GM18519 (cell line): ENCODE results near the gene KCTD21.

Source experiments
- ATAC-seq: cut with Tn5 transposase; IDR thresholded peaks from one replicate; pipeline ENCODE4 v1.9.1; 2021; ENCODE audit warnings: mild to moderate bottlenecking, moderate library complexity; ENCODE audit not compliant: unreplicated experiment, low FRiP score

Gene KCTD21

GRCh38 chr11:78147807-78148206 lies 40.6 kb downstream of the KCTD21 start:
- ATAC-seq = no peak

- ATAC-seq = no peak
Measured at GRCh38 chr11:78145511-78146025, 42.9 kb downstream of the KCTD21 start.

- ATAC-seq = no peak
Measured at GRCh38 chr11:78140392-78141077, 47.9 kb downstream of the KCTD21 start.

- ATAC-seq = peak; percentile 92
Measured at GRCh38 chr11:78139422-78140391, 48.7 kb downstream of the KCTD21 start, which contains the start of gene ALG8. TSS of gene ALG8 (minus strand) at chr11:78139626. CDS start at chr11:78139588, 38 bp downstream.

GRCh38 chr11:78138694-78139421 lies 49.6 kb downstream of the KCTD21 start:
- ATAC-seq = peak; percentile 19

GRCh38 chr11:78138291-78138690 lies 50.1 kb downstream of the KCTD21 start:
- ATAC-seq = no peak

GRCh38 chr11:78132475-78132874 lies 56.0 kb downstream of the KCTD21 start:
- no peak for ATAC-seq

GRCh38 chr11:78131956-78132355 lies 56.5 kb downstream of the KCTD21 start:
- ATAC-seq = no peak

- no peak for ATAC-seq
Measured at GRCh38 chr11:78127403-78127802, 61.0 kb downstream of the KCTD21 start.
